Astrocyte (in vitro differentiated cells and primary cell): Measurements from ENCODE around the gene TMEM178B. TPM values are rescaled to one million over a fixed set of nuclear protein-coding genes. Genes with fewer than 3 reads are reported as not detected.

Experiments used
- DNase-seq: peaks from one replicate; pipeline ENCODE4 v3.0.0-alpha.2; 2010; ENCODE audit warnings: low read depth
- FAIRE-seq: peaks from 2 replicates; lab custom pipeline; 2011; peaks lifted over from hg19 to GRCh38; lab: Jason Lieb, UNC
- H2AFZ ChIP-seq: 2 replicates; pipeline ENCODE4 v1.6.0; 2012; ENCODE audit warnings: low read depth, low read length, inconsistent platforms
- H3K27ac ChIP-seq: 2 replicates; pipeline ENCODE4 v1.5.1; 2011; ENCODE audit warnings: low read depth, low read length, inconsistent platforms
- H3K27me3 ChIP-seq: 2 replicates; pipeline ENCODE4 v1.6.0; 2011; ENCODE audit warnings: low read length, inconsistent platforms; ENCODE audit not compliant: insufficient read depth
- H3K36me3 ChIP-seq: 2 replicates; pipeline ENCODE4 v1.5.1; 2011; ENCODE audit warnings: low read length, inconsistent platforms; ENCODE audit not compliant: insufficient read depth
- H3K4me1 ChIP-seq: 2 replicates; pipeline ENCODE4 v1.5.1; 2011; ENCODE audit warnings: low read length, inconsistent platforms; ENCODE audit not compliant: insufficient read depth
- H3K4me2 ChIP-seq: 2 replicates; pipeline ENCODE4 v1.6.0; 2012; ENCODE audit warnings: low read length, inconsistent platforms
- H3K4me3 ChIP-seq: 2 replicates; pipeline ENCODE4 v1.5.1; 2011; ENCODE audit warnings: low read depth, mild to moderate bottlenecking, low read length, inconsistent platforms; ENCODE audit not compliant: insufficient read depth
- H3K79me2 ChIP-seq: 2 replicates; pipeline ENCODE4 v1.6.0; 2012; ENCODE audit warnings: mild to moderate bottlenecking, low read length, inconsistent platforms; ENCODE audit not compliant: insufficient read depth
- H3K9ac ChIP-seq: 2 replicates; pipeline ENCODE4 v1.6.0; 2012; ENCODE audit warnings: mild to moderate bottlenecking, low read length, inconsistent platforms
- H3K9me3 ChIP-seq: 2 replicates; pipeline ENCODE4 v1.5.1; 2012; ENCODE audit warnings: low read depth, mild to moderate bottlenecking, low read length, inconsistent platforms; ENCODE audit not compliant: insufficient read depth
- H4K20me1 ChIP-seq: 2 replicates; pipeline ENCODE4 v1.6.0; 2012; ENCODE audit warnings: low read length, inconsistent platforms; ENCODE audit not compliant: insufficient read depth
- H3K27ac Mint-ChIP-seq: one replicate; pipeline ENCODE4 v1.8.0; 2021; ENCODE audit warnings: mild to moderate bottlenecking, mixed read lengths; ENCODE audit not compliant: unreplicated experiment
- H3K27me3 Mint-ChIP-seq: one replicate; pipeline ENCODE4 v1.8.0; 2021; ENCODE audit warnings: low read depth, mixed read lengths; ENCODE audit not compliant: unreplicated experiment
- H3K36me3 Mint-ChIP-seq: one replicate; pipeline ENCODE4 v1.8.0; 2021; ENCODE audit warnings: low read depth, mixed read lengths; ENCODE audit not compliant: unreplicated experiment
- H3K4me1 Mint-ChIP-seq: one replicate; pipeline ENCODE4 v1.8.0; 2021; ENCODE audit warnings: low read depth, mixed read lengths; ENCODE audit not compliant: unreplicated experiment
- H3K4me3 Mint-ChIP-seq: one replicate; pipeline ENCODE4 v1.8.0; 2021; ENCODE audit warnings: mild to moderate bottlenecking, moderate library complexity, mixed read lengths; ENCODE audit not compliant: unreplicated experiment
- H3K9me3 Mint-ChIP-seq: one replicate; pipeline ENCODE4 v1.8.0; 2021; ENCODE audit warnings: mild to moderate bottlenecking, mixed read lengths; ENCODE audit not compliant: unreplicated experiment
- EZH2 ChIP-seq: IDR thresholded peaks from 2 replicates; pipeline ENCODE4 v1.6.1; 2012; ENCODE audit warnings: mild to moderate bottlenecking, low read length, inconsistent platforms; ENCODE audit not compliant: insufficient read depth
- total RNA-seq: library from RNA; stranded (reverse); gene quantifications from 2 replicates; pipeline ENCODE4 v1.2.1, GENCODE V29; 2021
- TF ChIP-seq, protein P1 (sequence below): IDR thresholded peaks from 2 replicates; pipeline ENCODE4 v1.5.1; 2011; ENCODE audit warnings: low read depth, mild to moderate bottlenecking, inconsistent platforms, low read length, moderate library complexity; ENCODE audit not compliant: insufficient read depth

Gene TMEM178B
- total RNA-seq, 1 donor from 2014 or later = 3.9 TPM

DNA sequence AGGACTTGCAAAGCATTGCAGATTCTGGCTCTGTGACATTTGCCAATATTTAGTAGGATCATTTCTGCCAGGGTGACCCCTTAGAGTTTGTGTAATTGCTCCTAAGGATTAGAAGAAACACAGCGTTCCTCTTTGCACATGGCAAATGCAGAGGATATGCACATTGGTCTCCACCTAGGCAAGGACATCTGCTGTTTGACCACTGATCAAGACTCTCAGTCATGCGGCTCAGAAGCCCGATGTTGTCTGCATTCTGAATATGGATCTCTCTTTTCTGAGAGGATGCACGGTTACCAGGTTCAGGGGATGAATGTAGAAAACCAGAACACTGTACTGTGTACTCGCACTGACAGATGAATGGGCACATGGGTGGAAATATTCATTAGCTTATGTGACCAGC lies 296.8 kb downstream of the TMEM178B start:
- H3K79me2 ChIP-seq = no peaks in the 10 kb centered on the region
- Mint-ChIP-seq H3K27me3 (no peaks in the 10 kb centered on the region), H3K27ac (no peak overlapping the region), H3K9me3 (peaks cover 3% of the 10 kb centered on the region), H3K4me1 (peaks cover 5% of the 10 kb centered on the region), H3K4me3 (no peak overlapping the region), H3K36me3 (no peaks in the 10 kb centered on the region)
- no peaks in the 10 kb centered on the region for H3K36me3 ChIP-seq
- TF ChIP-seq EZH2 = no peak
- TF ChIP-seq, protein P1, sequence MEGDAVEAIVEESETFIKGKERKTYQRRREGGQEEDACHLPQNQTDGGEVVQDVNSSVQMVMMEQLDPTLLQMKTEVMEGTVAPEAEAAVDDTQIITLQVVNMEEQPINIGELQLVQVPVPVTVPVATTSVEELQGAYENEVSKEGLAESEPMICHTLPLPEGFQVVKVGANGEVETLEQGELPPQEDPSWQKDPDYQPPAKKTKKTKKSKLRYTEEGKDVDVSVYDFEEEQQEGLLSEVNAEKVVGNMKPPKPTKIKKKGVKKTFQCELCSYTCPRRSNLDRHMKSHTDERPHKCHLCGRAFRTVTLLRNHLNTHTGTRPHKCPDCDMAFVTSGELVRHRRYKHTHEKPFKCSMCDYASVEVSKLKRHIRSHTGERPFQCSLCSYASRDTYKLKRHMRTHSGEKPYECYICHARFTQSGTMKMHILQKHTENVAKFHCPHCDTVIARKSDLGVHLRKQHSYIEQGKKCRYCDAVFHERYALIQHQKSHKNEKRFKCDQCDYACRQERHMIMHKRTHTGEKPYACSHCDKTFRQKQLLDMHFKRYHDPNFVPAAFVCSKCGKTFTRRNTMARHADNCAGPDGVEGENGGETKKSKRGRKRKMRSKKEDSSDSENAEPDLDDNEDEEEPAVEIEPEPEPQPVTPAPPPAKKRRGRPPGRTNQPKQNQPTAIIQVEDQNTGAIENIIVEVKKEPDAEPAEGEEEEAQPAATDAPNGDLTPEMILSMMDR = no peak
- no peaks in the 10 kb centered on the region for H3K9me3 ChIP-seq
- DNase-seq = no peak
- H3K27ac ChIP-seq = no peak overlapping the region
- no peak overlapping the region for H3K4me3 ChIP-seq
- no peak overlapping the region for H3K4me2 ChIP-seq
- H2AFZ ChIP-seq = no peak overlapping the region
- peaks cover 6% of the 10 kb centered on the region for H3K4me1 ChIP-seq
- H3K9ac ChIP-seq = no peak overlapping the region
- no peak for FAIRE-seq
- H3K27me3 ChIP-seq = no peaks in the 10 kb centered on the region
- no peaks in the 10 kb centered on the region for H4K20me1 ChIP-seq

DNA sequence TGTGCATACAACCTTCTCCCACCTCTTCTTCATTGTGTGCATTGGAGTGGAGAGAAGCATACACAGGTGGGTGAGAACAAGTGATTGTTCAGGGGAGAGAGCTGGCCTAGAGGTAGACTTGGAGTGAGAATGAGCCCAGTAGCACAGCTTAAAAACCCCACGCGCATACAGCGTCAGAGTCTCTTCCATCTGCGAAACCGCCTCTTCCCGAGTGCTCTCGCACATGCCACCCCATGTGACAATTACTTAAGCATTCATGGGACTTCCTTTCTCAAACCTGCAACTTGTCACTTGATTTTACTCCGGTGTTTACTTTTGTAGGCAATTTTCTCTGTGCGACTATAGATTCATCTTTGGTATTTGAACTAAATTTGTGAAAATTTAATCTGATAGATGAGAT lies 300.6 kb downstream of the TMEM178B start:
- Histone ChIP-seq H3K4me3 (no peak overlapping the region), H3K4me2 (no peak overlapping the region), H4K20me1 (no peaks in the 10 kb centered on the region), H3K27ac (no peak overlapping the region), H3K27me3 (no peaks in the 10 kb centered on the region), H3K9me3 (no peaks in the 10 kb centered on the region), H3K36me3 (no peaks in the 10 kb centered on the region), H3K79me2 (no peaks in the 10 kb centered on the region), H2AFZ (no peak overlapping the region), H3K9ac (no peak overlapping the region), H3K4me1 (no peaks in the 10 kb centered on the region)
- FAIRE-seq = no peak
- Mint-ChIP-seq H3K27me3 (no peaks in the 10 kb centered on the region), H3K36me3 (no peaks in the 10 kb centered on the region), H3K4me1 (peaks cover 7% of the 10 kb centered on the region), H3K4me3 (no peak overlapping the region), H3K9me3 (peaks cover 3% of the 10 kb centered on the region), H3K27ac (no peak overlapping the region)
- no peak for TF ChIP-seq EZH2
- TF ChIP-seq, protein P1 = no peak
- DNase-seq = no peak

DNA sequence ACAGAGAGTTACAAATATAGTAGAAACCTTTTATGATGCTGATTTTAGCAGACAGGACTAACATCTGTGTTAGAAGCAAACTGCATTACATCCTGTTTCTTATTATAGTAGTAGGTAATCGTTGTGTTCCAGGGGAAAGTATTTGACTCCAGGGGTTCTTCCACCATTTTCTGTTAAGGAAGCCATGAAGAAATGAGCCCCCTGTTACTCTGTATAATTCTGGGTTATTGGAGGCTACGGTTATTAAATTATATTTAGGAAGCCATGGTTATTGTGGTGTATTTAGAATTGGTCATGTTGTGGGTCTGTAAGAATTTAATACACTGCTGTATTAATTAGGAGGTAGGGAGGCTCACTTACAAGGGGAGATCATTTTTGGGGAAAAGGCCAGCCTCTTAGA lies 301.6 kb downstream of the TMEM178B start:
- no peaks in the 10 kb centered on the region for H3K27me3 Mint-ChIP-seq
- H3K9me3 Mint-ChIP-seq = peaks cover 3% of the 10 kb centered on the region
- no peak for TF ChIP-seq EZH2
- TF ChIP-seq, protein P1 = no peak
- H2AFZ ChIP-seq = no peak overlapping the region
- H3K4me1 Mint-ChIP-seq = peaks cover 7% of the 10 kb centered on the region
- H3K4me3 Mint-ChIP-seq = no peak overlapping the region
- no peaks in the 10 kb centered on the region for H3K27me3 ChIP-seq
- no peak for FAIRE-seq
- H3K36me3 ChIP-seq = no peaks in the 10 kb centered on the region
- no peak for DNase-seq
- no peak overlapping the region for H3K27ac Mint-ChIP-seq
- no peak overlapping the region for H3K9ac ChIP-seq
- no peaks in the 10 kb centered on the region for H3K36me3 Mint-ChIP-seq
- no peaks in the 10 kb centered on the region for H3K4me1 ChIP-seq
- H3K9me3 ChIP-seq = no peaks in the 10 kb centered on the region
- H3K4me3 ChIP-seq = no peak overlapping the region
- no peaks in the 10 kb centered on the region for H3K79me2 ChIP-seq
- H3K27ac ChIP-seq = no peak overlapping the region
- no peaks in the 10 kb centered on the region for H4K20me1 ChIP-seq
- no peak overlapping the region for H3K4me2 ChIP-seq
